ENCODE results near the gene SAP30BP.

Gene SAP30BP

GRCh38 chr17:75629157-75629556, 38.0 kb upstream of the SAP30BP start:
- intact Hi-C loops (cut with micrococcal nuclease), result no loop called here
- Mint-ChIP-seq H3K36me3 (ENCODE audit: low read depth) (peaks cover 73% of the 10 kb centered on the region), H3K27ac (no peak overlapping the region), H3K27me3 (peaks cover 3% of the 10 kb centered on the region), H3K4me3 (no peak overlapping the region), H3K4me1 (ENCODE audit: low read depth) (peaks cover 13% of the 10 kb centered on the region), H3K9me3 (no peaks in the 10 kb centered on the region)

GRCh38 chr17:75630071-75630917, 36.8 kb upstream of the SAP30BP start:
- intact Hi-C loops (cut with micrococcal nuclease), result no loop called here
- Mint-ChIP-seq H3K9me3 (no peaks in the 10 kb centered on the region), H3K27me3 (peaks cover 4% of the 10 kb centered on the region), H3K36me3 (ENCODE audit: low read depth) (peaks cover 61% of the 10 kb centered on the region), H3K27ac (no peak overlapping the region), H3K4me3 (no peak overlapping the region), H3K4me1 (ENCODE audit: low read depth) (peaks cover 14% of the 10 kb centered on the region)

- no peak overlapping the region for H3K27ac Mint-ChIP-seq
These were observed 35.8 kb upstream of the SAP30BP start for GRCh38 chr17:75631353-75631752.

GRCh38 chr17:75632428-75632827, 34.7 kb upstream of the SAP30BP start:
- intact Hi-C loops (cut with micrococcal nuclease), result no loop called here
- peaks cover 54% of the 10 kb centered on the region for H3K36me3 Mint-ChIP-seq (ENCODE audit: low read depth)
- H3K9me3 Mint-ChIP-seq, result no peaks in the 10 kb centered on the region
- H3K27me3 Mint-ChIP-seq, result peaks cover 5% of the 10 kb centered on the region
- H3K4me3 Mint-ChIP-seq, result no peak overlapping the region
- H3K4me1 Mint-ChIP-seq (ENCODE audit: low read depth), result peaks cover 14% of the 10 kb centered on the region
- no peak overlapping the region for H3K27ac Mint-ChIP-seq

More at GRCh38 chr17:75631353-75631752, 35.8 kb upstream of the SAP30BP start:
- peaks cover 14% of the 10 kb centered on the region for H3K4me1 Mint-ChIP-seq (ENCODE audit: low read depth)
- H3K4me3 Mint-ChIP-seq, result no peak overlapping the region
- H3K27me3 Mint-ChIP-seq, result peaks cover 5% of the 10 kb centered on the region
- intact Hi-C loops (cut with micrococcal nuclease), result no loop called here
- no peaks in the 10 kb centered on the region for H3K9me3 Mint-ChIP-seq
- H3K36me3 Mint-ChIP-seq (ENCODE audit: low read depth), result peaks cover 56% of the 10 kb centered on the region

GRCh38 chr17:75632863-75633485, 34.2 kb upstream of the SAP30BP start, which contains the start of gene SMIM5:
TSS of gene SMIM5 (plus strand) at chr17:75633434. CDS start at chr17:75640202, 6,768 bp downstream.
- intact Hi-C loops (cut with micrococcal nuclease), result loop anchor here (1.0 kb wide), 1 partner anchor 114 kb away; no protein-coding TSS in a partner anchor
- Mint-ChIP-seq H3K9me3 (no peaks in the 10 kb centered on the region), H3K27me3 (peaks cover 5% of the 10 kb centered on the region), H3K4me1 (ENCODE audit: low read depth) (peaks cover 14% of the 10 kb centered on the region), H3K4me3 (no peak within 1 kb of the TSS), H3K27ac (peak within 1 kb of the TSS; percentile 7), H3K36me3 (ENCODE audit: low read depth) (peaks cover 52% of the 10 kb centered on the region)

- peak overlapping the region; percentile 7 for H3K27ac Mint-ChIP-seq
- H3K4me3 Mint-ChIP-seq, result no peak overlapping the region
- peaks cover 14% of the 10 kb centered on the region for H3K4me1 Mint-ChIP-seq (ENCODE audit: low read depth)
- no peaks in the 10 kb centered on the region for H3K9me3 Mint-ChIP-seq
- H3K27me3 Mint-ChIP-seq, result peaks cover 5% of the 10 kb centered on the region
- peaks cover 52% of the 10 kb centered on the region for H3K36me3 Mint-ChIP-seq (ENCODE audit: low read depth)
- intact Hi-C loops (cut with micrococcal nuclease), result loop anchor here (1.0 kb wide), 1 partner anchor 114 kb away; no protein-coding TSS in a partner anchor
These were observed 33.4 kb upstream of the SAP30BP start for GRCh38 chr17:75633486-75634375.

GRCh38 chr17:75634376-75634740, 32.8 kb upstream of the SAP30BP start:
- Mint-ChIP-seq H3K27ac (no peak overlapping the region), H3K36me3 (ENCODE audit: low read depth) (peaks cover 51% of the 10 kb centered on the region), H3K9me3 (no peaks in the 10 kb centered on the region), H3K4me1 (ENCODE audit: low read depth) (peaks cover 14% of the 10 kb centered on the region), H3K4me3 (no peak overlapping the region), H3K27me3 (peaks cover 5% of the 10 kb centered on the region)
- intact Hi-C loops (cut with micrococcal nuclease), result no loop called here

- H3K4me1 Mint-ChIP-seq (ENCODE audit: low read depth), result peaks cover 14% of the 10 kb centered on the region
- intact Hi-C loops (cut with micrococcal nuclease), result no loop called here
- peaks cover 53% of the 10 kb centered on the region for H3K36me3 Mint-ChIP-seq (ENCODE audit: low read depth)
- no peaks in the 10 kb centered on the region for H3K9me3 Mint-ChIP-seq
- no peak overlapping the region for H3K4me3 Mint-ChIP-seq
- no peak overlapping the region for H3K27ac Mint-ChIP-seq
- H3K27me3 Mint-ChIP-seq, result peaks cover 5% of the 10 kb centered on the region
These were observed 32.2 kb upstream of the SAP30BP start for GRCh38 chr17:75634754-75635609.

GRCh38 chr17:75635610-75636202, 31.4 kb upstream of the SAP30BP start:
- no peak overlapping the region for H3K27ac Mint-ChIP-seq
- intact Hi-C loops (cut with micrococcal nuclease), result no loop called here

GRCh38 chr17:75636381-75637142, 30.6 kb upstream of the SAP30BP start:
- Mint-ChIP-seq H3K27me3 (peaks cover 5% of the 10 kb centered on the region), H3K9me3 (no peaks in the 10 kb centered on the region), H3K27ac (no peak overlapping the region), H3K4me3 (no peak overlapping the region), H3K4me1 (ENCODE audit: low read depth) (peaks cover 14% of the 10 kb centered on the region), H3K36me3 (ENCODE audit: low read depth) (peaks cover 49% of the 10 kb centered on the region)
- intact Hi-C loops (cut with micrococcal nuclease), result no loop called here

More at GRCh38 chr17:75635610-75636202, 31.4 kb upstream of the SAP30BP start:
- Mint-ChIP-seq H3K9me3 (no peaks in the 10 kb centered on the region), H3K27me3 (peaks cover 5% of the 10 kb centered on the region), H3K4me3 (no peak overlapping the region), H3K36me3 (ENCODE audit: low read depth) (peaks cover 53% of the 10 kb centered on the region), H3K4me1 (ENCODE audit: low read depth) (peaks cover 14% of the 10 kb centered on the region)

- peaks cover 54% of the 10 kb centered on the region for H3K36me3 Mint-ChIP-seq (ENCODE audit: low read depth)
- peaks cover 5% of the 10 kb centered on the region for H3K27me3 Mint-ChIP-seq
- intact Hi-C loops (cut with micrococcal nuclease), result no loop called here
- H3K9me3 Mint-ChIP-seq, result no peaks in the 10 kb centered on the region
- H3K4me1 Mint-ChIP-seq (ENCODE audit: low read depth), result peaks cover 17% of the 10 kb centered on the region
- no peak overlapping the region for H3K27ac Mint-ChIP-seq
- no peak overlapping the region for H3K4me3 Mint-ChIP-seq
These were observed 30.0 kb upstream of the SAP30BP start for GRCh38 chr17:75637143-75637538.

- Mint-ChIP-seq H3K36me3 (ENCODE audit: low read depth) (peaks cover 55% of the 10 kb centered on the region), H3K27ac (no peak overlapping the region), H3K9me3 (no peaks in the 10 kb centered on the region), H3K4me3 (no peak overlapping the region), H3K4me1 (ENCODE audit: low read depth) (peaks cover 21% of the 10 kb centered on the region), H3K27me3 (peaks cover 5% of the 10 kb centered on the region)
- intact Hi-C loops (cut with micrococcal nuclease), result no loop called here
These were observed 29.6 kb upstream of the SAP30BP start for GRCh38 chr17:75637551-75637950.

Measured in dendritic cell treated with granulocyte-macrophage colony-stimulating factor and Interleukin-4, amounts not matched to agents 40 ng/mL and 50 ng/mL, for 4 days (primary cell).